GM10248 (cell line): ENCODE measurements around the gene KIF16B.

Experiments used
- CTCF ChIA-PET: fragments of 300-600 bp; sonication (Branson Sonifier 250); formaldehyde crosslinking; extraction: SDS; loops from one replicate; lab custom pipeline; 2021; ENCODE audit warnings: antibody characterized with exemption; lab: Yijun Ruan, JAX
- POLR2A ChIA-PET: fragments of 350-650 bp; sonication (Branson Sonifier 250); formaldehyde crosslinking; extraction: SDS; loops from one replicate; lab custom pipeline; 2020; ENCODE audit warnings: antibody characterized with exemption; lab: Yijun Ruan, JAX
- DNase-seq: peaks from one replicate; pipeline ENCODE4 v3.0.0; 2012; ENCODE audit errors: extremely low spot score
- CTCF ChIP-seq: IDR thresholded peaks from 2 replicates; pipeline ENCODE4 v1.5.1; 2012; ENCODE audit warnings: mild to moderate bottlenecking, low read depth; ENCODE audit errors: extremely low read depth, missing control alignments, control extremely low read depth

Gene KIF16B

GRCh38 chr20:16395366-16395765 lies 177.9 kb downstream of the KIF16B start:
- ChIA-PET CTCF (no interaction called here), POLR2A (no interaction called here)
- DNase-seq, result no peak
- no peak for TF ChIP-seq CTCF

- no peak for DNase-seq
- no peak for TF ChIP-seq CTCF
- ChIA-PET POLR2A (no interaction called here), CTCF (no interaction called here)
Observed at GRCh38 chr20:16394784-16395183, 178.5 kb downstream of the KIF16B start.

- ChIA-PET CTCF (no interaction called here), POLR2A (no interaction called here)
- TF ChIP-seq CTCF, result no peak
- DNase-seq, result no peak
Observed at GRCh38 chr20:16393836-16394235, 179.4 kb downstream of the KIF16B start.

GRCh38 chr20:16393297-16393696 lies 180.0 kb downstream of the KIF16B start:
- CTCF ChIA-PET, result no interaction called here
- TF ChIP-seq CTCF, result no peak
- DNase-seq, result no peak
- POLR2A ChIA-PET, result no interaction called here

GRCh38 chr20:16392346-16392745 lies 180.9 kb downstream of the KIF16B start:
- ChIA-PET CTCF (no interaction called here), POLR2A (no interaction called here)
- DNase-seq, result peak; percentile 61
- no peak for TF ChIP-seq CTCF

GRCh38 chr20:16390991-16391390 lies 182.3 kb downstream of the KIF16B start:
- POLR2A ChIA-PET, result no interaction called here
- CTCF ChIA-PET, result no interaction called here
- TF ChIP-seq CTCF, result no peak

GRCh38 chr20:16388731-16389130 lies 184.5 kb downstream of the KIF16B start:
- no peak for TF ChIP-seq CTCF
- ChIA-PET CTCF (no interaction called here), POLR2A (no interaction called here)
- peak; percentile 35 for DNase-seq

More at GRCh38 chr20:16390991-16391390, 182.3 kb downstream of the KIF16B start:
- no peak for DNase-seq
